Stomach (tissue), 4 donors: Measurements from ENCODE around the gene SLC38A10.

Experiments
- CTCF ChIP-seq, 7 experiments: fragments of 450-650 bp in 4 of 7; fragments of 200-600 bp in 3 of 7; sonication (generic) in 3 of 7; IDR thresholded peaks; one replicate each; pipeline ENCODE4 v1.5.1; 2016 to 2019; ENCODE audit warnings: antibody characterized with exemption in 7 of 7, control low read depth in 2 of 7, mild to moderate bottlenecking in 1 of 7
- POLR2A ChIP-seq, 4 donors: fragments of 450-650 bp; IDR thresholded peaks; one replicate each; pipeline ENCODE4 v1.6.1; 2016; ENCODE audit warnings: antibody characterized with exemption in 4 of 4, control low read depth in 2 of 4, mild to moderate bottlenecking in 1 of 4, moderate library complexity in 1 of 4
- POLR2AphosphoS5 ChIP-seq, 3 donors: sonication (generic); formaldehyde crosslinking; IDR thresholded peaks; one replicate each; pipeline ENCODE4 v1.6.1; 2016; ENCODE audit warnings: antibody characterized with exemption in 3 of 3

- no peak for TF ChIP-seq CTCF (IDR thresholded peaks at IDR 0.05)
- TF ChIP-seq POLR2A (IDR thresholded peaks at IDR 0.05), result no peak
- TF ChIP-seq POLR2AphosphoS5 (IDR thresholded peaks at IDR 0.05), result no peak
Measured at GRCh38 chr17:81276781-81277180, 18.3 kb downstream of the SLC38A10 start.
